CD4-positive, alpha-beta T cell (primary cell): Measurements from ENCODE around the gene DNM1L. TPM values are rescaled to one million over a fixed set of nuclear protein-coding genes. Genes with fewer than 3 reads are reported as not detected.

Experiments
- ATAC-seq: fragments of 200-7000 bp; cut with Tn5 transposase; one replicate; pipeline ENCODE4 v1.10.0; 2022; ENCODE audit warnings: mild to moderate bottlenecking; ENCODE audit not compliant: poor library complexity
- CTCF ChIA-PET: fragments of 350-600 bp; sonication (Branson Sonifier 250); formaldehyde crosslinking; loops from one replicate; lab custom pipeline; 2021; ENCODE audit warnings: antibody characterized with exemption, inconsistent platforms; lab: Charles Lee
- POLR2A ChIA-PET: fragments of 350-600 bp; sonication (Branson Sonifier 250); formaldehyde crosslinking; loops from one replicate; lab custom pipeline; 2021; ENCODE audit warnings: antibody characterized with exemption, inconsistent platforms; lab: Charles Lee
- DNase-seq, 14 experiments: peaks; one replicate each; pipeline ENCODE4 v3.0.0-alpha.2; 2013 to 2020; ENCODE audit warnings: mixed read lengths in 2 of 14
- H3K27ac ChIP-seq, 2 donors: one replicate each; pipeline versions ENCODE4 v1.5.1 to v1.7.0; 2013; ENCODE audit warnings: low read length in 2 of 2, low read depth in 1 of 2, mild to moderate bottlenecking in 1 of 2
- H3K27me3 ChIP-seq, 2 experiments: 1 replicate in 1 of 2; 2 replicates in 1 of 2; pipeline versions ENCODE4 v1.6.1 to v1.7.0; 2013; ENCODE audit warnings: low read length in 2 of 2, control low read depth in 1 of 2, mild to moderate bottlenecking in 1 of 2, moderate library complexity in 1 of 2; ENCODE audit not compliant: insufficient read depth in 2 of 2, control insufficient read depth in 1 of 2
- H3K36me3 ChIP-seq: one replicate; pipeline ENCODE4 v1.6.1; 2013; ENCODE audit warnings: low read length, control low read depth; ENCODE audit not compliant: insufficient read depth
- H3K4me1 ChIP-seq: one replicate; pipeline ENCODE4 v1.6.1; 2013; ENCODE audit warnings: low read length, control low read depth; ENCODE audit not compliant: insufficient read depth
- H3K4me3 ChIP-seq: one replicate; pipeline ENCODE4 v1.5.1; 2013; ENCODE audit warnings: mild to moderate bottlenecking, low read length, moderate library complexity
- H3K9me3 ChIP-seq, 2 experiments: 1 replicate in 1 of 2; 2 replicates in 1 of 2; pipeline versions ENCODE4 v1.6.1 to v1.7.0; 2013; ENCODE audit warnings: low read length in 2 of 2, mild to moderate bottlenecking in 2 of 2, control low read depth in 1 of 2, moderate library complexity in 1 of 2; ENCODE audit not compliant: control insufficient read depth in 1 of 2, insufficient read depth in 1 of 2
- H3K27ac Mint-ChIP-seq: one replicate; pipeline ENCODE4 v1.8.0; 2020; ENCODE audit warnings: mixed read lengths
- H3K27me3 Mint-ChIP-seq: one replicate; pipeline ENCODE4 v1.8.0; 2021; ENCODE audit warnings: mixed read lengths
- H3K36me3 Mint-ChIP-seq: one replicate; pipeline ENCODE4 v1.8.0; 2021; ENCODE audit warnings: low read depth, mixed read lengths
- H3K4me1 Mint-ChIP-seq: one replicate; pipeline ENCODE4 v1.8.0; 2021; ENCODE audit warnings: low read depth, mixed read lengths
- H3K4me3 Mint-ChIP-seq: one replicate; pipeline ENCODE4 v1.8.0; 2020; ENCODE audit warnings: mild to moderate bottlenecking, mixed read lengths
- H3K9me3 Mint-ChIP-seq: one replicate; pipeline ENCODE4 v1.8.0; 2020; ENCODE audit warnings: mixed read lengths
- intact Hi-C, 2 experiments: fragments of 100-400 bp; cut with DNase I in 1 of 2; cut with micrococcal nuclease in 1 of 2; formaldehyde crosslinking; loops; one replicate each; pipeline versions ENCODE4 v1.15.1 to v1.9.0; 2023 to 2025; cut with DNase I, micrococcal nuclease
- total RNA-seq, 174 experiments: library from RNA in 2 of 174; stranded (reverse) in 2 of 174; gene quantifications; one replicate each; pipeline ENCODE4 v1.2.3 and lab custom pipeline; 2021 to 2026
- TF ChIP-seq, protein P1 (sequence below): fragments of 200-600 bp; IDR thresholded peaks from one replicate; pipeline ENCODE4 v1.8.0; 2022; ENCODE audit warnings: antibody characterized with exemption, mild to moderate bottlenecking

Gene DNM1L
- total RNA-seq, 2 experiments from 2014 or later = 70.9 to 74.6 TPM

DNA sequence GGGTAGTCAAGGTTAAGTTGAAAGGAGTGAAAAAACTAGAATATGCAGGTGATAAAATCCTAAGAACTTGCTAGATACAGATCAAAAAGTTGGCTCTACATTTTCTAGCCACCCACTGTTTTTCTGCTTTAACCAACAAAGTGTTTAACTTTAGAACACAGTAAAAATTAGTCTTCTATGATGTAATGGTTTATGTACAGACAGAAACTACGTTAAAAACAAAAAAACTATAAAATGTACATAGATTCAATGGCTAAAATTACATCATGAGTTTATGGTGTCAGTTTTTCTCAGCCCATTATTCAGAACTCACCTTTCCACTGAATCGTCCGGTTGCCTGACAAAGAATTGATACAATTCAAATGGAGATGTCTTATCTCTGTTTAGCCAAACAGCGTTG, 74.5 kb downstream of the DNM1L start:
- Mint-ChIP-seq H3K27me3 (no peaks in the 10 kb centered on the region), H3K4me1 (peaks cover 22% of the 10 kb centered on the region), H3K9me3 (no peaks in the 10 kb centered on the region), H3K27ac (peak overlapping the region; percentile 89), H3K4me3 (peak overlapping the region; percentile 91), H3K36me3 (peaks cover 67% of the 10 kb centered on the region)
- Histone ChIP-seq H3K4me3 (no peak overlapping the region), H3K9me3 (no peaks in the 10 kb centered on the region), H3K36me3 (peaks cover 47% of the 10 kb centered on the region), H3K27ac (no peak overlapping the region), H3K4me1 (peaks cover 20% of the 10 kb centered on the region), H3K27me3 (no peaks in the 10 kb centered on the region)
- DNase-seq (no peak), ATAC-seq (no peak)
- ChIA-PET POLR2A (interaction anchor here (5.1 kb wide), 1 partner anchor 1268 kb away, joined by 71 read pairs; the partner anchor contains the start of gene ALG10), CTCF (no interaction called here)
- TF ChIP-seq, protein P1, sequence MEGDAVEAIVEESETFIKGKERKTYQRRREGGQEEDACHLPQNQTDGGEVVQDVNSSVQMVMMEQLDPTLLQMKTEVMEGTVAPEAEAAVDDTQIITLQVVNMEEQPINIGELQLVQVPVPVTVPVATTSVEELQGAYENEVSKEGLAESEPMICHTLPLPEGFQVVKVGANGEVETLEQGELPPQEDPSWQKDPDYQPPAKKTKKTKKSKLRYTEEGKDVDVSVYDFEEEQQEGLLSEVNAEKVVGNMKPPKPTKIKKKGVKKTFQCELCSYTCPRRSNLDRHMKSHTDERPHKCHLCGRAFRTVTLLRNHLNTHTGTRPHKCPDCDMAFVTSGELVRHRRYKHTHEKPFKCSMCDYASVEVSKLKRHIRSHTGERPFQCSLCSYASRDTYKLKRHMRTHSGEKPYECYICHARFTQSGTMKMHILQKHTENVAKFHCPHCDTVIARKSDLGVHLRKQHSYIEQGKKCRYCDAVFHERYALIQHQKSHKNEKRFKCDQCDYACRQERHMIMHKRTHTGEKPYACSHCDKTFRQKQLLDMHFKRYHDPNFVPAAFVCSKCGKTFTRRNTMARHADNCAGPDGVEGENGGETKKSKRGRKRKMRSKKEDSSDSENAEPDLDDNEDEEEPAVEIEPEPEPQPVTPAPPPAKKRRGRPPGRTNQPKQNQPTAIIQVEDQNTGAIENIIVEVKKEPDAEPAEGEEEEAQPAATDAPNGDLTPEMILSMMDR = no peak
- intact Hi-C loops = loop anchor here (2.0 to 10.0 kb wide), 7 partner anchors 75 to 1989 kb away; partner anchors contain the start of genes DNM1L (in 1 of the 2), ETFBKMT (in 1 of the 2) and SINHCAF (in 1 of the 2)

DNA sequence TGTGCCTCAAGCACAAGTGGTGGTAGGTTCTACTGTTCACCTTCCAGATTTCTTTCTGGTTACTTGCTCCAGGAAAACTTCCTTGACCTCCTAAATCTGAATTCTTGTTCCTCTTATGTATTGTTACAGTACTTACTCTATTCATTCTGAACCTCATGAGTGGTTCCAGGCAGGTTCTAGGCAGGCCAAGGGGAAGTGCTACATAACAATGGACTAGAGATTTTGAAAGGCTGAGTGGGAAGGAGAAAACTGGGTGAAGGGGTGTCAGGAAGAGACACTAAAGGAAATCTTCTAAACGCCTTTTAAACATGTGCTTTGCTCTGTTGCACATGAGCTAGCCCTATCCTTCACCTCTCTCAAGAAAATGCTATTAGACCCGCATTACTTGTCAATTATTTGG, 75.0 kb downstream of the DNM1L start:
- H3K36me3 ChIP-seq = peaks cover 42% of the 10 kb centered on the region
- TF ChIP-seq, protein P1 = no peak

DNA sequence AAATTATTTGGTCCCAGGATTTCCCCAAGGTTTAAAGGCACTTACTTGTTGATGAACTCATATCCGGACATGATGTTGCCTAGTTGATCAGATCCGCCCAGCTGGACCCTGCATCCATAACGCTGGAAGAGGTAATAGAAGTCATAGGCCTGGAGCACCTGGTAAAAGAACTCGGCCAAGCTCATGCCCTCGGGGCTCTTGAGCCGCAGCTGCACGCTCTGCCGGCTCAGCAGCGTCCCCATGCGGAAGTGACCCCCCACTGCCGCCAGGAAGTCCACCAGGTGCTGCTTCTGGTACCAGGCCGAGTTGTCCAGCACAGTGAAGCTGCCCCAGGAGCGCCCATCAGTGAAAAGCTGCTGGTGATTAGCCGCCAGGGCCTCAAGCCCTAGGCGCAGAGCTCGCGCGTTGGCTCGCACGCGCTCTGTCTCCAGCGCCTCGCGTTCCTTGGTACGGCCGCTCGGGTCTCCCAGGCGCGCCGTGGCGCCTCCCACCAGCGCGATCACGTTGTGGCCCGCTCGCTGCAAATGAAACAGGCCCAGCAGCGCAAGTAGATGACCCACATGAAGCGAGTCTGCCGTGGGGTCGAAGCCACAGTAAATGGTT, 76.1 kb downstream of the DNM1L start:
- ATAC-seq (peak; percentile 70), DNase-seq (peak; percentile 27 to 80 (median 58))
- H3K27me3 ChIP-seq = no peaks in the 10 kb centered on the region
- Mint-ChIP-seq H3K27ac (peak overlapping the region; percentile 89), H3K4me1 (peaks cover 22% of the 10 kb centered on the region), H3K4me3 (peak overlapping the region; percentile 91), H3K27me3 (no peaks in the 10 kb centered on the region), H3K9me3 (no peaks in the 10 kb centered on the region), H3K36me3 (peaks cover 52% of the 10 kb centered on the region)
- peaks cover 20% of the 10 kb centered on the region for H3K4me1 ChIP-seq
- H3K4me3 ChIP-seq = peak overlapping the region; percentile 90
- TF ChIP-seq, protein P1 = peak; percentile 42
- POLR2A ChIA-PET = interaction anchor here (0.7 to 5.1 kb wide), 14 partner anchors 9 to 1681 kb away, joined by 3 to 71 read pairs (median 6); partner anchors contain the start of genes ALG10, BICD1, DDX11 and DNM1L
- CTCF ChIA-PET = interaction anchor here (0.6 to 2.8 kb wide), 11 partner anchors 10 to 1351 kb away, joined by 3 to 12 read pairs (median 3); partner anchors contain the start of genes ALG10 and DNM1L
- intact Hi-C loops = loop anchor here (2.0 to 10.0 kb wide), 8 partner anchors 76 to 1990 kb away; partner anchors contain the start of genes DNM1L (in 1 of the 2), ETFBKMT (in 1 of the 2) and SINHCAF (in 1 of the 2)
- H3K27ac ChIP-seq = peak overlapping the region; percentile 69 to 88
- no peaks in the 10 kb centered on the region for H3K9me3 ChIP-seq
- H3K36me3 ChIP-seq = peaks cover 33% of the 10 kb centered on the region

More for the DNA sequence above, 75.0 kb downstream of the DNM1L start:
- Mint-ChIP-seq H3K27ac (peak overlapping the region; percentile 89), H3K9me3 (no peaks in the 10 kb centered on the region), H3K36me3 (peaks cover 62% of the 10 kb centered on the region), H3K27me3 (no peaks in the 10 kb centered on the region), H3K4me3 (peak overlapping the region; percentile 91), H3K4me1 (peaks cover 22% of the 10 kb centered on the region)
- ChIA-PET POLR2A (interaction anchor here (1.6 to 5.1 kb wide), 2 partner anchors 10 to 1268 kb away, joined by 11 to 71 read pairs; partner anchors contain the start of gene ALG10), CTCF (interaction anchor here (1.1 to 2.5 kb wide), 3 partner anchors 75 to 1350 kb away, joined by 3 to 11 read pairs (median 10); partner anchors contain the start of gene DNM1L)
- H3K4me1 ChIP-seq = peaks cover 20% of the 10 kb centered on the region
- no peaks in the 10 kb centered on the region for H3K9me3 ChIP-seq
- H3K27ac ChIP-seq = peak overlapping the region in 1 of 2 donors; percentile 28
- DNase-seq (no peak), ATAC-seq (no peak)
- peak overlapping the region; percentile 90 for H3K4me3 ChIP-seq
- H3K27me3 ChIP-seq = no peaks in the 10 kb centered on the region
- intact Hi-C loops = loop anchor here (2.0 to 10.0 kb wide), 7 partner anchors 75 to 1989 kb away; partner anchors contain the start of genes DNM1L (in 1 of the 2), ETFBKMT (in 1 of the 2) and SINHCAF (in 1 of the 2)
